ENCODE data around the gene MAP3K4. TPM values are rescaled to one million over a fixed set of nuclear protein-coding genes. Genes with fewer than 3 reads are reported as not detected.
"Not testable (repeated sequence)": the region's sequence is repeated elsewhere in the genome, so short reads cannot be mapped to it uniquely, and the experiment has no call there.

The MAP3K4 gene
- total RNA-seq, 1 donor from 2014 or later = 49.3 TPM

DNA sequence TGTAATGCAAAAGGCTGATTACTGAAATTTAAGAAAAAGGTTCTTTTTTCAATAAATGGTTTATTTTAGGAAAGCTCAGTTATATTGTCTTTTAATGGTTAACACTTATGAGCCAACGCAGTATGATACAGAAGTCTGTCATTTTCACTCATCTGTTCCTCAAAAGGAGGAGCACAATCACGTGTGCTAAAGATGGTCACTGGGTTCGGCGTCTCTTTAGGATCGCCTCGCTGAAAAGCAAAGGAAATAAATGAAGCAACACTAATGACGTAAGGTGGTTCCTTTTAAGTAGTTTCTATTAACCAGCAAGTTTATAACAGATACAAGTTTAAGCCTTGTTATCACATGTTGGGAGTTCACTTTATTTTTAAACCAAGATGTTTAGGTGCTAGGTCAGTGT is 125.7 kb downstream of the MAP3K4 start:
- H3K27me3 Mint-ChIP-seq (ENCODE audit: low read depth) = no peaks in the 10 kb centered on the region
- intact Hi-C loops (cut with micrococcal nuclease) = no loop called here
- H3K4me3 Mint-ChIP-seq (ENCODE audit: low read depth) = no peak overlapping the region
- no peak overlapping the region for H3K27ac Mint-ChIP-seq
- H3K9me3 Mint-ChIP-seq = peaks cover 17% of the 10 kb centered on the region
- peaks cover 13% of the 10 kb centered on the region for H3K4me1 Mint-ChIP-seq (ENCODE audit: low read depth)
- no peak for DNase-seq (ENCODE audit: low spot score)
- H3K36me3 Mint-ChIP-seq (ENCODE audit: low read depth) = peaks cover 90% of the 10 kb centered on the region

DNA sequence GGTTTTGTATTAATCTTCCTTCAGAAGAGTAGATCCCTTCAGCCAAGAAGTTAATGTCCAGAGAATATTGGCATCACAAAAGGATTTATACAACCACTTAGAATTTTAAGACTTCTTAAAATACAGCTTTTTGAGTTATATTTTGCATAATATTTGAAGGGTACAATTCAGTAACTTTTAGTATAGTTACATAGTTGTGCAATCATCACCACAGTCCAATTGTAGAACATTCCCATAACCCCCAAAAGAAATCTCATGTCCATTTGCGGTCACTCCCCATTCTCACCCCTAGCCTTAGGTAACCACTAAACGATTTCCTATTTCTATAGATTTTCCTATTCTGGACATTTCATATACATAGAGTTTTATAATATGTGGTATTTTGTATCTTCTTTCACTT is 126.4 kb downstream of the MAP3K4 start:
- intact Hi-C loops (cut with micrococcal nuclease) = no loop called here
- Mint-ChIP-seq H3K9me3 (peaks cover 23% of the 10 kb centered on the region), H3K4me1 (ENCODE audit: low read depth) (peaks cover 11% of the 10 kb centered on the region), H3K36me3 (ENCODE audit: low read depth) (peaks cover 89% of the 10 kb centered on the region), H3K27ac (no peak overlapping the region), H3K27me3 (ENCODE audit: low read depth) (no peaks in the 10 kb centered on the region), H3K4me3 (ENCODE audit: low read depth) (no peak overlapping the region)
- no peak for DNase-seq (ENCODE audit: low spot score)

DNA sequence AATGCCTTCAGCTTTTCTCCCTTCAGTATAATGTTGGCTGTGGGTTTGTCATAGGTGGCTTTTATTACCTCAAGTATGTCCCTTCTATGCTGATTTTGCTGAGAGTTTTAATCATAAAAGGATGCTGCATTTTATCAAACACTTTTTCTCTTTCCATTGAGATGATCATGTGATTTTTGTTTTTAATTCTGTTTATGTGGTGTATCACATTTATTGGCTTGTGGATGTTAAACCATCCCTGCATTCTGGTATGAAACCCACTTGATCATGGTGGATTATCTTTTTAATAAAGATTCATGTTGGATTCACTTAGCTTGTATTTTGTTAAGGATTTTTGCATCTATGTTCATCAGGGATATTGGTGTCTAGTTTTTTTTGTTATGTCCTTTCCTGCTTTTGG is 131.8 kb downstream of the MAP3K4 start:
- H3K4me3 Mint-ChIP-seq (ENCODE audit: low read depth); intact Hi-C loops (cut with micrococcal nuclease); DNase-seq (ENCODE audit: low spot score); H3K27ac Mint-ChIP-seq; H3K27me3 Mint-ChIP-seq (ENCODE audit: low read depth): not testable (repeated sequence)
- H3K36me3 Mint-ChIP-seq (ENCODE audit: low read depth) = peaks cover 94% of the 10 kb centered on the region
- peaks cover 49% of the 10 kb centered on the region for H3K9me3 Mint-ChIP-seq
- peaks cover 10% of the 10 kb centered on the region for H3K4me1 Mint-ChIP-seq (ENCODE audit: low read depth)

DNA sequence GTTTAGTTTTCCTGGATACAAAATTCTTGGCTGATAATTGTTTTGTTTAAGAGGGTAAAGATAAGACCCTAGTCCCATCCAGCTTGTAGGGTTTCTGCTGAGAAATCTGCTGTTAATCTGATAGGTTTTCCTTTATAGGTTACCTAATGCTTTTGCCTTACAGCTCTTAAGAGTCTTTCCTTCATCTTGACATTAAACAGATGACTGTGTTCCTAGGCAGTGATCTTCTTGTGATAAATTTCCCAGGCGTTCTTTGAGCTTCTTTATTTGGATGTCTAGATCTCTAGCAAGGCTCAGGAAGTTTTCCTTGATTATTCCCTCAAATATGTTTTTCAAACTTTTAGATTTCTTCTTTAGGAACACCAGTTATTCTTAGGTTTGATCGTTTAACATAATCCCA is 134.0 kb downstream of the MAP3K4 start:
- no peak overlapping the region for H3K4me3 Mint-ChIP-seq (ENCODE audit: low read depth)
- DNase-seq (ENCODE audit: low spot score) = no peak
- H3K36me3 Mint-ChIP-seq (ENCODE audit: low read depth) = peaks cover 91% of the 10 kb centered on the region
- H3K9me3 Mint-ChIP-seq = peaks cover 43% of the 10 kb centered on the region
- intact Hi-C loops (cut with micrococcal nuclease) = loop anchor here (5.0 kb wide), 2 partner anchors 102 to 133 kb away; partner anchors contain the start of gene MAP3K4
- no peak overlapping the region for H3K27ac Mint-ChIP-seq
- peaks cover 20% of the 10 kb centered on the region for H3K4me1 Mint-ChIP-seq (ENCODE audit: low read depth)
- H3K27me3 Mint-ChIP-seq (ENCODE audit: low read depth) = no peaks in the 10 kb centered on the region

DNA sequence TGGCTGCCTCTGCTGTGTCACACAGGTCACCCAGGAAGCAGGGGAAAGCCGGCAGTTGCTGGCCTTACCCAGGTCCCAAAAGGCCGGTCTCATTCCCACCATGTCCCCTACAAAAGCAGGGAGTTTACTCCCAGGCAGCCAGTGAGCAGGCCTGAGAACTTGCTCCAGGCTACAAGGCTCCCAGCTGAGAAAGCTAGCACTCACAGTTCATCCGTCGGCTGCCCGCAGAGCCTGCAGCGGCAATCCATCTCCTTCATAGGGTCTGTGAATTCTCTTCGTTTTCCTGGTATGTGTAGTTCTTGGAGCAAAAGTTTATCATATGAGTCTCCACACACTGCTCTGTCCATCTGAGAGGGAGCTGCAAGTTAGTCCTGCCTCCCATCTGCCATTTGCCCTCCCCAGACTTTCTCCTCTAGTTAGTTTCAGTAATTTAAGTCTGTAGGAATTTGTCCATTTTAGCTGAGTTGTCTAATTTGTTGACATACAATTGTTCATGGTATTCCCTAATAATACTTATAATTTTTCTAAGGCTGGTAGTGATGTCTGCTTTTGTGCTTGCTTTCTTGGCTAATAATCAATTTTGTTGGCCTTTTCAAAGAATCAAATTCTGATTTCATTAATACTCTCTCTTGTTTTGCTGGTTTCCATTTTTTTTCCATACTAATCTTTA is 135.6 kb downstream of the MAP3K4 start:
- no peak overlapping the region for H3K4me3 Mint-ChIP-seq (ENCODE audit: low read depth)
- no peak overlapping the region for H3K27ac Mint-ChIP-seq
- DNase-seq (ENCODE audit: low spot score) = no peak
- H3K4me1 Mint-ChIP-seq (ENCODE audit: low read depth) = peaks cover 20% of the 10 kb centered on the region
- intact Hi-C loops (cut with micrococcal nuclease) = loop anchor here (5.0 kb wide), 2 partner anchors 100 to 135 kb away; partner anchors contain the start of gene MAP3K4
- peaks cover 33% of the 10 kb centered on the region for H3K9me3 Mint-ChIP-seq
- H3K36me3 Mint-ChIP-seq (ENCODE audit: low read depth) = peaks cover 77% of the 10 kb centered on the region
- no peaks in the 10 kb centered on the region for H3K27me3 Mint-ChIP-seq (ENCODE audit: low read depth)

DNA sequence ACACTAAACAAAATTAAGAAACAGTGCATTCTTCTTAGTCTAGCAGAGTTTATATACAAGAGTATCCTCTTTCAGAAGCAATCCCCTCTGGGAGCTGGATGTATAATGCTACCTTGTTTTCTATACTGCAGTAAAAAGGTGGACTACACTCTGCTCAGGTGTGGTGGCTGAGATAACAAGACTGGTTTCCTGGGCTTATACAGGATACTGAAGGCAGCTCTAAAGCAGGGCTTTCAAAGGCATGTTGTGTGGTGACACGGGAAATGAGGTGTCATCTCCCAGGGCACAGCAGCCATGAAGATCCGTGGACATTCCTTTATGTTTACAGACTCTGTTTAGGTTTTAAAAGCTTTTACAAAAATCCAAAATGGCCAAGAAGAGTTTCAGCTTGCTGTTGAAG is 136.7 kb downstream of the MAP3K4 start:
- peaks cover 20% of the 10 kb centered on the region for H3K4me1 Mint-ChIP-seq (ENCODE audit: low read depth)
- H3K9me3 Mint-ChIP-seq = peaks cover 25% of the 10 kb centered on the region
- intact Hi-C loops (cut with micrococcal nuclease) = loop anchor here (2.0 to 5.0 kb wide), 3 partner anchors 43 to 136 kb away; partner anchors contain the start of gene MAP3K4
- DNase-seq (ENCODE audit: low spot score) = no peak
- no peaks in the 10 kb centered on the region for H3K27me3 Mint-ChIP-seq (ENCODE audit: low read depth)
- no peak overlapping the region for H3K4me3 Mint-ChIP-seq (ENCODE audit: low read depth)
- H3K27ac Mint-ChIP-seq = peak overlapping the region; percentile 93
- H3K36me3 Mint-ChIP-seq (ENCODE audit: low read depth) = peaks cover 67% of the 10 kb centered on the region

DNA sequence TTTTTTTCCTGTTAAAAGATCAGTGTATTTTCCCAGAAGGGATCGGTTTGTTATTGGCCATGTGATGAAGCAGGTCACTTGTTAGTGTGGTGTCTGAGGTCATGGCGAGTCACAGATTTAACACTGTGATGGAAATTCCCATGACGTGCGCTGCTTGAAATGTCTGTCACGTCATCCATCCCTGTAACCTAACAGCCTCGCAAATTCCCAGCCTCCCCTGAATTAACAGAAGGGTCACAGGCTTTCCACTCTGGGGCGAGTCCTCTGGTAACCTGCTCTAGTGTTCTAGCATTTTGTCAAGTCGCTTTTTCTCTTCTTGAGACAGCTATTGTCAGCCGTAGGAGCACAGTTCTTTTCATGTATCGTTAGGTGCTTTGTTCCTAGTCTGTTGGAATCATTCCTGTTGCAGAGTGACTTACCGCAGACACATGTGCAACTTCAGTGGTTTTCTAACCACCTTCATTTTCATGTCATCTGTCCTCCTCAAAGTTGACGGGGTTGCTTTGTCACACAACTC is 137.2 kb downstream of the MAP3K4 start:
- peaks cover 20% of the 10 kb centered on the region for H3K4me1 Mint-ChIP-seq (ENCODE audit: low read depth)
- peaks cover 62% of the 10 kb centered on the region for H3K36me3 Mint-ChIP-seq (ENCODE audit: low read depth)
- intact Hi-C loops (cut with micrococcal nuclease) = loop anchor here (2.0 to 5.0 kb wide), 3 partner anchors 44 to 136 kb away; partner anchors contain the start of gene MAP3K4
- no peaks in the 10 kb centered on the region for H3K27me3 Mint-ChIP-seq (ENCODE audit: low read depth)
- no peak for DNase-seq (ENCODE audit: low spot score)
- peak overlapping the region; percentile 15 for H3K4me3 Mint-ChIP-seq (ENCODE audit: low read depth)
- H3K27ac Mint-ChIP-seq = peak overlapping the region; percentile 93
- H3K9me3 Mint-ChIP-seq = peaks cover 20% of the 10 kb centered on the region

DNA sequence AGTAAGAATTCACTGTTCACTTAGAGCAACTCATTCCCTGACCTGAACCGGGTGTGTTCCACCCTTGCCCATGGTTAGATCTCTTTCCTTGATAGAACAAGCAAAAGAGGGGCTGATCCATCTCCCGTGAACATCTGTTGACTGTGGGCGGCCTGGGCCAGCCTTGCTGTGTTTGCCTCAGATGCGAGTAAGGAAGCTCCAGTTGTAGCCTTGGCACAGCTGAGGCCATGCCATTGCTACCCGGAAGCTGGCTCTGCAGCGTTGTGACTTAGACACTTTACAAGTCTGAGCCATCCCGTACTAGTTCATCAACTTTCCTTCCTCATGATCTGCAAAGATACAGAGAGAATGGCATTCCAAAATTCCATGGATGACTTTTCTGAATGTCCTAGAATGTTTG is 139.0 kb downstream of the MAP3K4 start:
- H3K9me3 Mint-ChIP-seq = peaks cover 2% of the 10 kb centered on the region

DNA sequence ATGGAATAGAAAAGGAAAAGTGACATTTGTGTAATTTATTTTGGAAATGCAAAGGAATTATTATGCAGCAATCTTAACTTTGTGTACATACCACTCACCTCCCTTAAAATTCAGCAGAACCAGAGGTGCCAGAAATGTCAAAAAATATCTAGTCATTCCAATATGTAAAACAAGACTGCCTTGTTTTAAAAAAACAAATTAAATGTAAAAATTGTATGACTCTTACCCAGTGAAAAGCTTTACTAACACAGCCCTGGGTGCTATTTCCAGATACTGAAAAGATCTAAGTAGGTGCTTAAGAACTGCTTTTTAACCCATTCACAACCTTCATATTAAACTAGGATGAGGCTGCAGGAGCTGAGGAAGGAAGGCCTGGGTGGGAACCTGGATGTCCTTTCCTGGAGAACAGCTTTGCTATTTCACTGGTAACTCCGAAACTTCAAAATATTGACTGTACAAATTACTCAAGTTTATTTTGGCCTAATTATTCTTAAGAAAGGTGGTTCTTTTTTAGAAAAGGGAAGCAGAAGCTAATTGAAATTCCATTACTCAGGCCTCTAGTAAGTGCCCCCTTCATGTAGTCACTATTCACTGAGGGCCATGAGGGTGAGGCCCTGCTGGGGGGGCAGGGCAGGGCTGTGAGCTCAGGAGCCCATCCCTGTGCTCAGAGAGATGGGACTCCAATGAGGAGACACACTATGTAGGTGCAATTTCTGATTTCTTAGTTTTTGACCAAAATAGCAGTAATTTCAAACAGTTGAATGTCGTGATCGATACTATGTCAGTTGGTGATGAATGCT is 139.6 kb downstream of the MAP3K4 start:
- Mint-ChIP-seq H3K4me1 (ENCODE audit: low read depth) (peaks cover 20% of the 10 kb centered on the region), H3K27me3 (ENCODE audit: low read depth) (no peaks in the 10 kb centered on the region), H3K9me3 (no peaks in the 10 kb centered on the region), H3K27ac (no peak overlapping the region), H3K4me3 (ENCODE audit: low read depth) (no peak overlapping the region), H3K36me3 (ENCODE audit: low read depth) (peaks cover 43% of the 10 kb centered on the region)
- DNase-seq (ENCODE audit: low spot score) = no peak
- intact Hi-C loops (cut with micrococcal nuclease) = no loop called here

More for the DNA sequence above, 139.0 kb downstream of the MAP3K4 start:
- Mint-ChIP-seq H3K4me3 (ENCODE audit: low read depth) (no peak overlapping the region), H3K4me1 (ENCODE audit: low read depth) (peaks cover 20% of the 10 kb centered on the region), H3K27me3 (ENCODE audit: low read depth) (no peaks in the 10 kb centered on the region), H3K36me3 (ENCODE audit: low read depth) (peaks cover 48% of the 10 kb centered on the region), H3K27ac (peak overlapping the region; percentile 0)
- intact Hi-C loops (cut with micrococcal nuclease) = no loop called here
- no peak for DNase-seq (ENCODE audit: low spot score)

DNA sequence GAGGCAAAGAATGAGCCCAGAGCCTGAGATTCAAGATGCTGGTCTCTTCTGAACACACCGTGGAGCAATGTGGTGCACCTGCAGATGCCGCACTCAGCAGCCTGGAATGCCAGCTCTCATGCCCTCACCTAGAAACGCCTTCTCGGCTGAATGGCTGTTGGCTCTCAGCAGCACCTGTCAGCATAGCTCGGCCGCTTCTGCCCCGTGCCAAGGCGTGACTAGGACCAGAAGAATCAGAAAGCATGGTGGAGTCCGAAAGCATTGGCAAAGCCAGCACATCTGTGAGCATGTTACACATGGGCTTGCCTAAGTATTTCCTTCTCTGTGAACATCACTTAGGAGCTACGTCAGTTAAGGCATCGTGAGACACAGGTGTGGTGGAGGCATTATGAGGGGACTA is 140.8 kb downstream of the MAP3K4 start:
- H3K36me3 Mint-ChIP-seq (ENCODE audit: low read depth) = peaks cover 34% of the 10 kb centered on the region
- no peak overlapping the region for H3K4me3 Mint-ChIP-seq (ENCODE audit: low read depth)
- H3K27ac Mint-ChIP-seq = no peak overlapping the region
- no peaks in the 10 kb centered on the region for H3K27me3 Mint-ChIP-seq (ENCODE audit: low read depth)
- peaks cover 18% of the 10 kb centered on the region for H3K4me1 Mint-ChIP-seq (ENCODE audit: low read depth)
- H3K9me3 Mint-ChIP-seq = no peaks in the 10 kb centered on the region
- intact Hi-C loops (cut with micrococcal nuclease) = no loop called here
- DNase-seq (ENCODE audit: low spot score) = no peak

DNA sequence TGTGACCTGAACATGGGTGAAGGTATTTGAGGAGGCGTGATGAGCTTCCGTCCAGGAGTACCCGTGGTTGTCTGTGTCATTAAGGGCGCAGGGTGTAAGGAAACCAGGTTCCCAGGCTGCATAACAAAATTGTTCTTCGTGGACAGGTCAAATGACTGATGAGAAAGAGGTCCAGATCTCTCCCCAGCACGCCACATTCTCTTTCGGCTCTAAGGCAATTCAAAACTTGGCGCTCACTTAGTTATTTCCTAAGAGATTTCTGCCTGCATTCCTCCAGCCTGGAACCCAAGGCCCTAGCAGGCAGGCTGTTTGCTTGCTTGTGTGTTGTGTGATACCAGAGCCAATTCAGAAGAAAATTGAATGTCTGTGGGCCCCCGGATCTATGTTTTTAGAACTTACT is 142.4 kb downstream of the MAP3K4 start:
- Mint-ChIP-seq H3K27me3 (ENCODE audit: low read depth) (no peaks in the 10 kb centered on the region), H3K27ac (no peak overlapping the region), H3K36me3 (ENCODE audit: low read depth) (peaks cover 24% of the 10 kb centered on the region), H3K9me3 (no peaks in the 10 kb centered on the region), H3K4me1 (ENCODE audit: low read depth) (peaks cover 4% of the 10 kb centered on the region), H3K4me3 (ENCODE audit: low read depth) (no peak overlapping the region)
- DNase-seq (ENCODE audit: low spot score) = no peak
- intact Hi-C loops (cut with micrococcal nuclease) = no loop called here

DNA sequence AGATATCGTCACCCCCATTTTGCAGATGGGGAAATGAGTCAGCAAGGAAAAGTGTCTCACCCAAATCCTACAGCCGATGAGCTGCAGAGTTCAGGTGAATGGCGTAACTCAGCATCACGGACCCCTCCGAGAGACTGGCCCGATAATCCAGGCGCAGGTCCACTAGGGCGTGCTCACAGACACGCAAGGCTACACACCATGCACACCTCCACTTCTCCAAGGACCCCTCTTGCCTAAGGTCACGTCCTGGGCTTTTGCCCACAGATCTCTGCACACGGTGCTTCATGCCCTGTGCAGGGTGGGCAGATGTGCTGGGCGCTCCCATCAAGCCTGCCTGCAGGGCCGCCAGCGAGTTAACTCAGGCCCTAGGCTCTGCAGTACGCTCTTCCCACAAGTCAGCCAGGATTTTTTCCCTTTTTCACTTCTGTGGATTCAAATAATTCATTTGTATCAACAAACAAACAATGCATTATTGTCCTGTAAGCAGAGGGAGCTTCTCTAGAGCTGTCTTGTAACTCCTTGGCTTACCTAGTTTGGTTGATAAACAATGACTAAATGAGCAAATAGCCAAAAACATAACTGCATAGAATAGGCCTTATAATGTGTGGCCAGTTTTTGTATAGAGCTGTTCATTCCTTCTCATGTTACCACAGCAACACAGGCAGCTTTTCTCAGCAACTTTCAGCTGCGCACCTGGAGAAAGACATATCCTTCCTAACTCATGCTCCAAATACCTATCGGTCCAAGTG is 143.2 kb downstream of the MAP3K4 start:
- H3K9me3 Mint-ChIP-seq = no peaks in the 10 kb centered on the region
- intact Hi-C loops (cut with micrococcal nuclease) = no loop called here
- no peak overlapping the region for H3K4me3 Mint-ChIP-seq (ENCODE audit: low read depth)
- H3K27ac Mint-ChIP-seq = no peak overlapping the region
- no peak for DNase-seq (ENCODE audit: low spot score)
- H3K27me3 Mint-ChIP-seq (ENCODE audit: low read depth) = no peaks in the 10 kb centered on the region
- no peaks in the 10 kb centered on the region for H3K4me1 Mint-ChIP-seq (ENCODE audit: low read depth)
- H3K36me3 Mint-ChIP-seq (ENCODE audit: low read depth) = peaks cover 16% of the 10 kb centered on the region

Data from activated T-helper 2 cell treated with anti-CD3 and anti-CD28 coated beads, Interferon-gamma antibody, Interleukin-2, Interleukin-4, amounts not matched to agents 10 μg/mL and 5 μg/mL and 100 μg/mL, durations not matched to agents 14 hours and 24 hours and 36 hours (primary cell).